HFFc6 (cell line): ENCODE measurements around the gene TMEM98. TPM values are rescaled to one million over a fixed set of nuclear protein-coding genes. Genes with fewer than 3 reads are reported as not detected.
"Not testable (repeated sequence)": the region's sequence is repeated elsewhere in the genome, so short reads cannot be mapped to it uniquely, and the experiment has no call there.

Experiments
- DNase-seq: peaks from one replicate; pipeline ENCODE4 v3.0.0-alpha.2; 2018
- H3K27ac Mint-ChIP-seq: 2 replicates; pipeline ENCODE4 v1.8.0; 2020; ENCODE audit warnings: mild to moderate bottlenecking, mixed read lengths
- H3K27me3 Mint-ChIP-seq: 2 replicates; pipeline ENCODE4 v1.8.0; 2021; ENCODE audit warnings: mild to moderate bottlenecking, moderate library complexity, mixed read lengths; ENCODE audit not compliant: insufficient read depth
- H3K36me3 Mint-ChIP-seq: 2 replicates; pipeline ENCODE4 v1.8.0; 2021; ENCODE audit warnings: low read depth, mixed read lengths
- H3K4me1 Mint-ChIP-seq: 2 replicates; pipeline ENCODE4 v1.8.0; 2020; ENCODE audit warnings: low read depth, mixed read lengths
- H3K4me3 Mint-ChIP-seq: 2 replicates; pipeline ENCODE4 v1.8.0; 2020; ENCODE audit warnings: mild to moderate bottlenecking, moderate library complexity, mixed read lengths
- H3K9me3 Mint-ChIP-seq: 2 replicates; pipeline ENCODE4 v1.8.0; 2020; ENCODE audit warnings: mild to moderate bottlenecking, mixed read lengths
- total RNA-seq, 6 experiments: library from RNA; stranded (reverse); fragmentation: NEBNext Ultra II Directional; extraction: Animal tissue kit (Norgen Biotek cat#: 25700); gene quantifications; 2 replicates in 1 of 6; 3 replicates in 5 of 6; pipeline ENCODE4 v1.2.3, GENCODE V29; 2021
- TF ChIP-seq, protein P1 (sequence below): fragments of 200-600 bp; sonication (generic); IDR thresholded peaks from 2 replicates; pipeline ENCODE4 v1.5.0; 2021; ENCODE audit warnings: antibody characterized with exemption, mild to moderate bottlenecking

TMEM98 gene
- total RNA-seq, 6 experiments from 2014 or later: 34.4 to 66.9 (median 38.5) TPM

DNA sequence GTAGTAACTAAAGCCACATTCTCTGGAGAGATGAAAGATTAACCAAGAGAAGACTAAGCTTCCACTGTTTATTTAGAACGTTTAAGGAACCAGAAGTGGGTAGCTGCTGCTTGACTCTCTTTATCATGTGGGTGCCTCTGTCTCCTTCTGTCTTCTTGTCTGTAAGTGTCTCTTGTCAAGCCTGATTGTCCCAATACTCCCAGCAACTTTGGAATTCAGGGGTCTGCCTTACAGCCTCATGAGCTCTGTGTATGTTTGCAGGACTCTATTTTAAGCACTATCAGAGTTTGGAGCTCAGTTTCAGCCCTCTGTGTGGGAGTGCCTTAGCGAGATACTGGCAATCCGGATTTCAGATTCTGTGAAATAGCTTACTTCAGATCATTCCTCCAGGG lies 34.4 kb downstream of the TMEM98 start:
- Mint-ChIP-seq H3K27me3 (peaks cover 18% of the 10 kb centered on the region; the same call in 1 of the 2 replicates), H3K9me3 (no peaks in the 10 kb centered on the region; the same call in 1 of the 2 replicates), H3K27ac (no peak overlapping the region), H3K4me3 (no peak overlapping the region), H3K36me3 (no peaks in the 10 kb centered on the region), H3K4me1 (peaks cover 20% of the 10 kb centered on the region; the same call in 1 of the 2 replicates)
- DNase-seq: no peak
- TF ChIP-seq, protein P1, sequence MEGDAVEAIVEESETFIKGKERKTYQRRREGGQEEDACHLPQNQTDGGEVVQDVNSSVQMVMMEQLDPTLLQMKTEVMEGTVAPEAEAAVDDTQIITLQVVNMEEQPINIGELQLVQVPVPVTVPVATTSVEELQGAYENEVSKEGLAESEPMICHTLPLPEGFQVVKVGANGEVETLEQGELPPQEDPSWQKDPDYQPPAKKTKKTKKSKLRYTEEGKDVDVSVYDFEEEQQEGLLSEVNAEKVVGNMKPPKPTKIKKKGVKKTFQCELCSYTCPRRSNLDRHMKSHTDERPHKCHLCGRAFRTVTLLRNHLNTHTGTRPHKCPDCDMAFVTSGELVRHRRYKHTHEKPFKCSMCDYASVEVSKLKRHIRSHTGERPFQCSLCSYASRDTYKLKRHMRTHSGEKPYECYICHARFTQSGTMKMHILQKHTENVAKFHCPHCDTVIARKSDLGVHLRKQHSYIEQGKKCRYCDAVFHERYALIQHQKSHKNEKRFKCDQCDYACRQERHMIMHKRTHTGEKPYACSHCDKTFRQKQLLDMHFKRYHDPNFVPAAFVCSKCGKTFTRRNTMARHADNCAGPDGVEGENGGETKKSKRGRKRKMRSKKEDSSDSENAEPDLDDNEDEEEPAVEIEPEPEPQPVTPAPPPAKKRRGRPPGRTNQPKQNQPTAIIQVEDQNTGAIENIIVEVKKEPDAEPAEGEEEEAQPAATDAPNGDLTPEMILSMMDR: no peak

DNA sequence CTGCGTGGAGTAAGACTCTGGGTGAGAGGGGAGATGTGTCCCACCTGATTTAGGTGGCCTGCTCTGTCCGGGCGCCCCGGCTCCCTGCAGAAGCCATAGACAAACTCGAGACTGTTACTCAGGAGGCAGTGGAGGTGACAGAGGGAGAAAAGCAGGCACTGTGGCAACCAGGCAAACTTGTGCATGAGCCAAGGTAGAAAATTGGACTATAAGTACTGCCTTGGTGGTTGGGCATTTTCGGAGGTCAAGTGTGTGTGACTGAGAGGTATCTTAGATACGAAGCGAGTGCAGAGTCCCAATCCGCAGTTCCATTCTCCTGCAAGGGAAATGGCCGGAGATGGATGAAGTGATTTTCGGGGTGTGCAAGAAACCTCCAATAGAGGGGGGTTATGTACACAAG lies 36.6 kb downstream of the TMEM98 start:
- no peak for DNase-seq
- no peaks in the 10 kb centered on the region for H3K36me3 Mint-ChIP-seq
- no peak overlapping the region for H3K27ac Mint-ChIP-seq
- peaks cover 16% of the 10 kb centered on the region; the same call in 1 of the 2 replicates for H3K27me3 Mint-ChIP-seq
- peaks cover 9% of the 10 kb centered on the region; the same call in 1 of the 2 replicates for H3K4me1 Mint-ChIP-seq
- TF ChIP-seq, protein P1: no peak
- H3K4me3 Mint-ChIP-seq: no peak overlapping the region
- H3K9me3 Mint-ChIP-seq: no peaks in the 10 kb centered on the region; the same call in 1 of the 2 replicates

DNA sequence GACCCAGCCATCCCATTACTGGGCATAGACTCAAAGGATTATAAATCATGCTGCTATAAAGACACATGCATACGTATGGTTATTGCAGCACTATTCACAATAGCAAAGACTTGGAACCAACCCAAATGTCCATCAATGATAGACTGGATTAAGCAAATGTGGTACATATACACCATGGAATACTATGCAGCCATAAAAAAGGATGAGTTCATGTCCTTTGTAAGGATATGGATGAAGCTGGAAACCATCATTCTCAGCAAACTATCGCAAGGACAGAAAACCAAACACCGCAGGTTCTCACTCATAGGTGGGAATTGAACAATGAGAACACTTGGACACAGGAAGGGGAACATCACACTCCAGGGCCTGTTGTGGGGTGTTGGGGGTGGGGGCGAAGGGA lies 41.3 kb downstream of the TMEM98 start:
- not testable (repeated sequence) for H3K4me3 Mint-ChIP-seq, H3K27ac Mint-ChIP-seq, DNase-seq, H3K9me3 Mint-ChIP-seq, H3K36me3 Mint-ChIP-seq, H3K27me3 Mint-ChIP-seq
- H3K4me1 Mint-ChIP-seq: peaks cover 20% of the 10 kb centered on the region; the same call in 1 of the 2 replicates

DNA sequence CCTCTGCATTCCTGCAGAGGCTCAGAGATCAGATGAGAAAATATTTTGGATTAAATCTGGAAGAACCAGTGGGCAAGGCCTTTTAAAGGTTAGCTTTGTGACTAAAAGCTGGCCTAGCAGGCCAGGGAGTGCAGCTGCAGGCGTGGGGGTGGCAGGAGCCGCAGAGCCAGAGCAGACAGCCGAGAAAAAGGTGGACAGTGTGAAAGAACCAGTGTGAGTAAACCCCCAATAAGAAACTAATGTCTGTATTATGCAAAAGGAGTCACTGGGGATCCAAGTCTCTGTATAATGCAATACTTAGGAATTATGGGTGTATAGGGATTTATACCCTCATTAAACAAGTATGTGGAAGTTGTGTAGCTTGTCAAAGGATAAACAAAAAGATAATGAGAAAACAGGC lies 42.3 kb downstream of the TMEM98 start:
- Mint-ChIP-seq H3K27me3 (peaks cover 3% of the 10 kb centered on the region; the same call in 1 of the 2 replicates), H3K9me3 (no peaks in the 10 kb centered on the region), H3K4me3 (no peak overlapping the region; the same call in 1 of the 2 replicates), H3K4me1 (peaks cover 20% of the 10 kb centered on the region; the same call in 1 of the 2 replicates), H3K36me3 (no peaks in the 10 kb centered on the region), H3K27ac (peak overlapping the region; percentile 19; the same call in 1 of the 2 replicates)
- TF ChIP-seq, protein P1: no peak
- peak; percentile 42 for DNase-seq

DNA sequence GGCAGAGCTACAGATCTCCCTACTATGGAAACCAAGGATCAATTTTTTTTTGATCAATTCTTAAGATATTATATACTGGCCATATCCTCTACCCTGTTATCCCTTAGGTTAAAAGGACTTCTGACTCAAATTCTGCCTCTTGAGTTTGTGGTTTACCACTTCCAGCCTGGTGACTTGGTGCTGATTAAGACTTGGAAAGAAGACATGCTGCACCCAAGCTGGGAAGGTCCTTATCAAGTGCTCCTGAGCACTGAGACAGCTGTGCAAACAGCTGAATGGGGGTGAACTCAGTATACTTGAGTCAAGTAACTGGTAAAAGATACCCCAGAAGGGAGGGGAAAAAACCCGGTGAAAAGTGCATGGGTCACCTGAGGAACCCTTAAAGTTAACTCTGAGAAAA lies 43.2 kb downstream of the TMEM98 start:
- no peak overlapping the region for H3K4me3 Mint-ChIP-seq
- H3K9me3 Mint-ChIP-seq: no peaks in the 10 kb centered on the region
- H3K27ac Mint-ChIP-seq: no peak overlapping the region
- peaks cover 1% of the 10 kb centered on the region; the same call in 1 of the 2 replicates for H3K27me3 Mint-ChIP-seq
- no peaks in the 10 kb centered on the region for H3K36me3 Mint-ChIP-seq
- TF ChIP-seq, protein P1: no peak
- H3K4me1 Mint-ChIP-seq: peaks cover 20% of the 10 kb centered on the region; the same call in 1 of the 2 replicates
- peak; percentile 37 for DNase-seq

DNA sequence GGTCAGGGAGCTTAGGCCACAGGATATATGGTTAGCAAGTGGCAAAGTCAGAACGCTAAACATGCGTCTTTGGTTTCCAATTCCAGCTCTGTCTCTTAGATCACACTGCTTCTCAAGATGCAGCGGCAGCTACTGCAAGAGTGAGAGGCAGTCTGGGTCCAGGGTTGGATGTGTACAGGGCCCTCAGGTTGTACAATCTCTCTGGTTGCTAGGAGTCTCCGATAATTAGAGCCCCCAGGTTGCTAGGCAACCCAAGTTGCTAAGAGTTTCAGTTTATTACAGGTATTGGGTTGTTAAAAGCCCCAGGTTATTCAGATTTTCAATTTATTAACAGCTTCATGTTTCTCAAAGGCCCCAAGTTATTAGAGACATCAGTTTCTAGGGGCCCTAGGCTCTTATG lies 48.2 kb downstream of the TMEM98 start:
- Mint-ChIP-seq H3K4me3 (no peak overlapping the region), H3K4me1 (peaks cover 4% of the 10 kb centered on the region; the same call in 1 of the 2 replicates), H3K27ac (no peak overlapping the region), H3K27me3 (peaks cover 4% of the 10 kb centered on the region; the same call in 1 of the 2 replicates), H3K36me3 (no peaks in the 10 kb centered on the region), H3K9me3 (peaks cover 4% of the 10 kb centered on the region)
- TF ChIP-seq, protein P1: no peak
- no peak for DNase-seq
